K562 (cell line): ENCODE data around the gene AKT1. TPM values are rescaled to one million over a fixed set of nuclear protein-coding genes. Genes with fewer than 3 reads are reported as not detected.

ENCODE experiments used
- ATAC-seq: fragments of 200-7000 bp; cut with Tn5 transposase; 3 replicates; pipeline ENCODE4 v1.9.1; 2020; ENCODE audit warnings: moderate library complexity
- BruUV-seq: library from RNA; stranded (reverse); fragments of 400-500 nt; replicated peaks from 2 replicates; lab custom pipeline; 2021; lab: Mats Ljungman, UMichigan
- CTCF ChIA-PET: fragments of 300-600 bp; formaldehyde crosslinking; extraction: SDS; loops from one replicate; lab custom pipeline; 2021; ENCODE audit warnings: low intra/inter-chr PET ratio; lab: Yijun Ruan, JAX
- POLR2A ChIA-PET: fragments of 300-600, 350-650 bp; sonication (Branson Sonifier 250); formaldehyde crosslinking; extraction: SDS; loops from one replicate; lab custom pipeline; 2021; ENCODE audit warnings: antibody characterized with exemption, inconsistent platforms; lab: Yijun Ruan, JAX
- DNase-seq, 4 experiments: peaks; one replicate each; pipeline versions ENCODE4 v3.0.0 to v3.0.0-alpha.2; 2011 to 2018; ENCODE audit warnings: low spot score in 3 of 4, mixed read lengths in 3 of 4; ENCODE audit errors: extremely low read depth in 1 of 4
- FAIRE-seq: peaks from 2 replicates; lab custom pipeline; 2011; peaks lifted over from hg19 to GRCh38; lab: Jason Lieb, UNC
- H2AFZ ChIP-seq: 2 replicates; pipeline ENCODE4 v1.6.0; 2011; ENCODE audit warnings: low read depth, low read length, control low read depth, inconsistent platforms
- H3K27ac ChIP-seq: fragments of 200-600 bp; 3 replicates; pipeline ENCODE4 v1.8.0; 2011; ENCODE audit warnings: low read depth, mild to moderate bottlenecking, control low read depth, inconsistent platforms, low read length, moderate library complexity, mixed read lengths; ENCODE audit errors: extremely low read depth
- H3K27me3 ChIP-seq, 2 experiments: fragments of 300-600 bp in 1 of 2; 2 replicates in 1 of 2; 3 replicates in 1 of 2; pipeline versions ENCODE4 v1.6.0 to v1.8.0; 2011; ENCODE audit warnings: inconsistent platforms in 2 of 2, low read length in 2 of 2, mild to moderate bottlenecking in 1 of 2, mixed read lengths in 1 of 2, moderate library complexity in 1 of 2; ENCODE audit not compliant: control insufficient read depth in 2 of 2, insufficient read depth in 2 of 2
- H3K36me3 ChIP-seq: fragments of 300-600 bp; 3 replicates; pipeline ENCODE4 v1.8.0; 2011; ENCODE audit warnings: mild to moderate bottlenecking, low read length, inconsistent platforms; ENCODE audit not compliant: control insufficient read depth, insufficient read depth
- H3K4me1 ChIP-seq, 2 experiments: fragments of 200-600 bp in 1 of 2; replicated peaks in 1 of 2; 2 replicates in 1 of 2; 3 replicates in 1 of 2; pipeline versions ENCODE4 v1.5.1 to v1.8.0; 2011; ENCODE audit warnings: inconsistent platforms in 2 of 2, low read length in 2 of 2, mild to moderate bottlenecking in 1 of 2, mixed read lengths in 1 of 2, moderate library complexity in 1 of 2; ENCODE audit not compliant: control insufficient read depth in 2 of 2, insufficient read depth in 2 of 2
- H3K4me2 ChIP-seq: 2 replicates; pipeline ENCODE4 v1.6.1; 2011; ENCODE audit warnings: low read length, control low read depth, inconsistent platforms, mixed read lengths; ENCODE audit not compliant: insufficient read depth
- H3K4me3 ChIP-seq: fragments of 200-600 bp; sonication (generic), shearing (Covaris generic); 2 replicates; pipeline ENCODE4 v1.5.1; 2016; ENCODE audit warnings: control low read depth, inconsistent platforms
- H3K79me2 ChIP-seq: fragments of 200-600 bp; 3 replicates; pipeline ENCODE4 v1.8.0; 2011; ENCODE audit warnings: low read length, inconsistent platforms; ENCODE audit not compliant: control insufficient read depth, insufficient read depth
- H3K9ac ChIP-seq, 2 experiments: 2 replicates each; pipeline versions ENCODE4 v1.6.0 to v1.6.1; 2011; ENCODE audit warnings: low read depth in 2 of 2, low read length in 2 of 2, control low read depth in 1 of 2, inconsistent platforms in 1 of 2, mild to moderate bottlenecking in 1 of 2, mixed read lengths in 1 of 2; ENCODE audit not compliant: insufficient read depth in 1 of 2
- H3K9me1 ChIP-seq: one replicate; pipeline ENCODE4 v1.6.0; 2011; ENCODE audit warnings: inconsistent platforms, mild to moderate bottlenecking, low read length, moderate library complexity; ENCODE audit not compliant: control insufficient read depth, insufficient read depth
- H3K9me3 ChIP-seq: replicated peaks from 2 replicates; pipeline ENCODE4 v1.5.1; 2011; ENCODE audit warnings: low read depth, low read length, inconsistent platforms; ENCODE audit not compliant: control insufficient read depth, insufficient read depth
- H4K20me1 ChIP-seq: replicated peaks from 2 replicates; pipeline ENCODE4 v1.6.1; 2011; ENCODE audit warnings: low read length, inconsistent platforms, mixed read lengths; ENCODE audit not compliant: control insufficient read depth, insufficient read depth
- ARID4B ChIP-seq: sonication (generic); formaldehyde crosslinking; IDR thresholded peaks from 2 replicates; pipeline ENCODE4 v1.8.0; 2022; ENCODE audit warnings: mild to moderate bottlenecking, missing genetic modification reagents
- CBX3 ChIP-seq, 2 experiments: IDR thresholded peaks; 1 replicate in 1 of 2; 2 replicates in 1 of 2; pipeline ENCODE4 v1.6.1; 2012; ENCODE audit warnings: inconsistent platforms in 2 of 2, low read length in 2 of 2, borderline replicate concordance in 1 of 2, control low read depth in 1 of 2
- CHD2 ChIP-seq: IDR thresholded peaks from 2 replicates; pipeline ENCODE4 v1.6.1; 2011; ENCODE audit warnings: low read depth, low read length
- DNMT1 ChIP-seq: fragments of 450-650 bp; IDR thresholded peaks from 2 replicates; pipeline ENCODE4 v1.6.1; 2016; ENCODE audit warnings: antibody characterized with exemption, mild to moderate bottlenecking
- E2F6 ChIP-seq, 2 experiments: IDR thresholded peaks; 2 replicates each; pipeline ENCODE4 v1.6.1; 2011; ENCODE audit warnings: borderline replicate concordance in 1 of 2, control low read depth in 1 of 2, low read depth in 1 of 2, low read length in 1 of 2, mild to moderate bottlenecking in 1 of 2, mixed read lengths in 1 of 2, moderate library complexity in 1 of 2; ENCODE audit not compliant: insufficient read depth in 1 of 2, insufficient read length in 1 of 2, poor library complexity in 1 of 2, severe bottlenecking in 1 of 2; ENCODE audit errors: extremely low read depth in 1 of 2
- MEF2A ChIP-seq: IDR thresholded peaks from 2 replicates; pipeline ENCODE4 v1.6.1; 2011; ENCODE audit warnings: low read depth, mild to moderate bottlenecking, low read length, moderate library complexity; ENCODE audit not compliant: control insufficient read depth
- MTA1 ChIP-seq: fragments of 450-650 bp; IDR thresholded peaks from 2 replicates; pipeline ENCODE4 v1.6.1; 2017; ENCODE audit warnings: borderline replicate concordance
- NCOA6 ChIP-seq: fragments of 450-650 bp; IDR thresholded peaks from 2 replicates; pipeline ENCODE4 v1.6.1; 2017; ENCODE audit warnings: mild to moderate bottlenecking
- NEUROD1 ChIP-seq: fragments of 150-350 bp; IDR thresholded peaks from 2 replicates; pipeline ENCODE4 v1.6.1; 2014; ENCODE audit warnings: borderline replicate concordance, low read length, low read depth; ENCODE audit not compliant: partially characterized antibody
- NFE2L1 ChIP-seq: fragments of 450-650 bp; IDR thresholded peaks from 2 replicates; pipeline ENCODE4 v1.6.1; 2016; ENCODE audit warnings: missing genetic modification characterization, low read depth, mild to moderate bottlenecking, missing compliant biosample characterization, moderate library complexity, borderline replicate concordance
- SMAD2 ChIP-seq: fragments of 150-350 bp; IDR thresholded peaks from 2 replicates; pipeline ENCODE4 v1.6.1; 2014; ENCODE audit warnings: low read depth, mild to moderate bottlenecking, low read length
- SNIP1 ChIP-seq: fragments of 450-650 bp; IDR thresholded peaks from 2 replicates; pipeline ENCODE4 v1.7.1; 2017; ENCODE audit warnings: low read depth, mild to moderate bottlenecking
- TCFL5 ChIP-seq: fragments of 250-450 bp; sonication (Bioruptor Pico); conservative IDR thresholded peaks from 2 replicates; pipeline ENCODE4 v1.6.1; 2021; ENCODE audit warnings: mild to moderate bottlenecking, moderate library complexity, matching md5 sums
- TRIM28 ChIP-seq: fragments of 450-650 bp; IDR thresholded peaks from 2 replicates; pipeline ENCODE4 v1.6.1; 2017
- U2AF1 ChIP-seq: fragments of 200-400 bp; formaldehyde crosslinking; optimal IDR thresholded peaks from 2 replicates; pipeline ENCODE3; 2017; ENCODE audit warnings: mild to moderate bottlenecking, low read depth, low read length, moderate library complexity
- ZBTB1 ChIP-seq: sonication (generic); formaldehyde crosslinking; IDR thresholded peaks from 2 replicates; pipeline ENCODE4 v1.8.1; 2023; ENCODE audit warnings: missing genetic modification reagents, low read depth, mild to moderate bottlenecking, borderline replicate concordance
- ZNF717 ChIP-seq: fragments of 250-450 bp; sonication (Bioruptor Pico); IDR thresholded peaks from 2 replicates; pipeline ENCODE4 v1.5.0; 2021
- WGBS: fragments of 100-300 bp; shearing (Covaris generic); methylation state at CpG from one replicate; pipeline ENCODE4 v1.1.6; 2016; ENCODE audit warnings: low coverage, mixed read lengths; ENCODE audit not compliant: insufficient coverage; ENCODE audit errors: missing lambda C conversion rate; 5-methylcytosine and 5-hydroxymethylcytosine counted together
- in situ Hi-C: fragments of 300-500 bp; cut with MboI; formaldehyde crosslinking; loops from 4 replicates; pipeline ENCODE4 v1.15.0; 2018; ENCODE audit warnings: inconsistent platforms, mixed read lengths
- intact Hi-C: fragments of 100-400 bp; cut with micrococcal nuclease; formaldehyde crosslinking; loops from 2 replicates; pipeline ENCODE4 v1.14.2; 2022
- polyA plus RNA-seq, 8 experiments: library from polyadenylated mRNA; depleted of rRNA in 4 of 8; stranded (reverse) in 5 of 8; unstranded in 3 of 8; fragments of >200 nt; fragmentation: Nextera tagmentation in 2 of 8; fragmentation: Illumina TruSeq in 1 of 8; extraction: Ambion mirVana in 2 of 8; extraction: Trizol in 1 of 8; gene quantifications; 2 replicates each; pipeline versions ENCODE4 v1.2.1 to v1.2.3, GENCODE V29; 2011 to 2014; ENCODE audit warnings: inconsistent platforms in 1 of 8, missing spikeins in 1 of 8
- total RNA-seq, 7 experiments: library from RNA; depleted of rRNA in 6 of 7; stranded (reverse); fragments of >200 nt in 6 of 7; fragmentation: Illumina TruSeq in 2 of 7; extraction: Trizol in 2 of 7; gene quantifications; 2 replicates each; pipeline versions ENCODE4 v1.2.1 to v1.2.3, GENCODE V29; 2011 to 2021; ENCODE audit warnings: low replicate concordance in 1 of 7

The AKT1 gene
- total and polyA plus RNA-seq, 9 of the 15 experiments (the other 6 are each of a cell fraction or from before 2014, with no cell fraction given) = 0.49 to 132 (median 75.1) TPM

- Histone ChIP-seq H3K4me2 (peak overlapping the region; percentile 84), H3K36me3 (peaks cover 6% of the 10 kb centered on the region; the same call in 1 of the 3 replicates), H3K9me1 (no peaks in the 10 kb centered on the region), H3K79me2 (peaks cover 30% of the 10 kb centered on the region), H2AFZ (peak overlapping the region; percentile 86), H3K9ac (peak overlapping the region; percentile 80 to 93), H4K20me1 (no peaks in the 10 kb centered on the region), H3K27ac (peak overlapping the region; percentile 84), H3K27me3 (no peaks in the 10 kb centered on the region), H3K4me3 (peak overlapping the region; percentile 55), H3K4me1 (peaks cover 61 to 93% of the 10 kb centered on the region in 2 experiments), H3K9me3 (no peaks in the 10 kb centered on the region)
- in situ Hi-C loops = no loop called here
- POLR2A ChIA-PET = no interaction called here
- under 1% methylated on average over 13 of the region's 83 CpGs for WGBS
- intact Hi-C loops = no loop called here
- DNase-seq (peak; percentile 86 to 95 (median 88)), ATAC-seq (peak; percentile 75), FAIRE-seq (no peak)
- TSS peak; percentile 82 for BruUV-seq
- CTCF ChIA-PET = interaction anchor here (1.0 kb wide), 1 partner anchor 26 kb away, joined by 3 read pairs; no protein-coding TSS in a partner anchor
- TF ChIP-seq ARID4B (CRISPR knock-in tag) (0 out of 2 replicates have a peak, but pooled peaks have one; percentile 45), E2F6 (IDR thresholded peaks at IDR 0.05; ENCODE audit: borderline replicate concordance in 1 of 2, extremely low read depth in 1 of 2, insufficient read depth in 1 of 2, insufficient read length in 1 of 2, low read depth in 1 of 2, low read length in 1 of 2, poor library complexity in 1 of 2, severe bottlenecking in 1 of 2) (peak in 1 of 2 experiments; percentile 14), TCFL5 (CRISPR knock-in tag) (no peak), U2AF1 (no peak), NFE2L1 (no peak), TRIM28 (no peak), SNIP1 (no peak), CHD2 (peak; percentile 95), NEUROD1 (peak; percentile 63), CBX3 (IDR thresholded peaks at IDR 0.05; ENCODE audit: borderline replicate concordance in 1 of 2, low read length in 2 of 2) (no peak), DNMT1 (no peak), SMAD2 (no peak), MEF2A (no peak), NCOA6 (no peak), ZNF717 (no peak), ZBTB1 (CRISPR knock-in tag) (no peak), MTA1 (0 out of 2 replicates have a peak, but pooled peaks have one; percentile 22)
Measured at GRCh38 chr14:104800015-104800770, 4.6 kb upstream of the AKT1 start.
